ENCODE measurements around the gene AGPAT3. TPM values are rescaled to one million over a fixed set of nuclear protein-coding genes. Genes with fewer than 3 reads are reported as not detected.

The AGPAT3 gene
- total RNA-seq, 1 donor from 2014 or later, result 50.5 TPM

GRCh38 chr21:43889069-43889468 lies 24.0 kb downstream of the AGPAT3 start:
- Mint-ChIP-seq H3K4me1 (ENCODE audit: low read depth) (peaks cover 18% of the 10 kb centered on the region), H3K36me3 (ENCODE audit: insufficient read depth) (peaks cover 17% of the 10 kb centered on the region), H3K27me3 (no peaks in the 10 kb centered on the region), H3K9me3 (ENCODE audit: low read depth) (peaks cover 3% of the 10 kb centered on the region), H3K27ac (no peak overlapping the region), H3K4me3 (ENCODE audit: low read depth) (no peak overlapping the region)
- TF ChIP-seq, protein P1, sequence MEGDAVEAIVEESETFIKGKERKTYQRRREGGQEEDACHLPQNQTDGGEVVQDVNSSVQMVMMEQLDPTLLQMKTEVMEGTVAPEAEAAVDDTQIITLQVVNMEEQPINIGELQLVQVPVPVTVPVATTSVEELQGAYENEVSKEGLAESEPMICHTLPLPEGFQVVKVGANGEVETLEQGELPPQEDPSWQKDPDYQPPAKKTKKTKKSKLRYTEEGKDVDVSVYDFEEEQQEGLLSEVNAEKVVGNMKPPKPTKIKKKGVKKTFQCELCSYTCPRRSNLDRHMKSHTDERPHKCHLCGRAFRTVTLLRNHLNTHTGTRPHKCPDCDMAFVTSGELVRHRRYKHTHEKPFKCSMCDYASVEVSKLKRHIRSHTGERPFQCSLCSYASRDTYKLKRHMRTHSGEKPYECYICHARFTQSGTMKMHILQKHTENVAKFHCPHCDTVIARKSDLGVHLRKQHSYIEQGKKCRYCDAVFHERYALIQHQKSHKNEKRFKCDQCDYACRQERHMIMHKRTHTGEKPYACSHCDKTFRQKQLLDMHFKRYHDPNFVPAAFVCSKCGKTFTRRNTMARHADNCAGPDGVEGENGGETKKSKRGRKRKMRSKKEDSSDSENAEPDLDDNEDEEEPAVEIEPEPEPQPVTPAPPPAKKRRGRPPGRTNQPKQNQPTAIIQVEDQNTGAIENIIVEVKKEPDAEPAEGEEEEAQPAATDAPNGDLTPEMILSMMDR (IDR thresholded peaks at IDR 0.05; ENCODE audit: unreplicated experiment), result no peak
- no peak for DNase-seq (ENCODE audit: low spot score, unreplicated experiment)

GRCh38 chr21:43890042-43890441 lies 25.0 kb downstream of the AGPAT3 start:
- Mint-ChIP-seq H3K4me1 (ENCODE audit: low read depth) (peaks cover 15% of the 10 kb centered on the region), H3K4me3 (ENCODE audit: low read depth) (no peak overlapping the region), H3K36me3 (ENCODE audit: insufficient read depth) (peaks cover 17% of the 10 kb centered on the region), H3K9me3 (ENCODE audit: low read depth) (peaks cover 3% of the 10 kb centered on the region), H3K27ac (no peak overlapping the region), H3K27me3 (no peaks in the 10 kb centered on the region)
- TF ChIP-seq, protein P1 (IDR thresholded peaks at IDR 0.05; ENCODE audit: unreplicated experiment), result no peak
- no peak for DNase-seq (ENCODE audit: low spot score, unreplicated experiment)

- peaks cover 13% of the 10 kb centered on the region for H3K4me1 Mint-ChIP-seq (ENCODE audit: low read depth)
- no peak for DNase-seq (ENCODE audit: low spot score, unreplicated experiment)
- no peak overlapping the region for H3K4me3 Mint-ChIP-seq (ENCODE audit: low read depth)
- H3K27me3 Mint-ChIP-seq, result no peaks in the 10 kb centered on the region
- H3K27ac Mint-ChIP-seq, result no peak overlapping the region
- peaks cover 3% of the 10 kb centered on the region for H3K9me3 Mint-ChIP-seq (ENCODE audit: low read depth)
- TF ChIP-seq, protein P1 (IDR thresholded peaks at IDR 0.05; ENCODE audit: unreplicated experiment), result no peak
- H3K36me3 Mint-ChIP-seq (ENCODE audit: insufficient read depth), result peaks cover 17% of the 10 kb centered on the region
Measured at GRCh38 chr21:43892334-43892733, 27.3 kb downstream of the AGPAT3 start.

- TF ChIP-seq, protein P1 (IDR thresholded peaks at IDR 0.05; ENCODE audit: unreplicated experiment), result no peak
- no peak overlapping the region for H3K4me3 Mint-ChIP-seq (ENCODE audit: low read depth)
- no peaks in the 10 kb centered on the region for H3K27me3 Mint-ChIP-seq
- H3K27ac Mint-ChIP-seq, result no peak overlapping the region
- peaks cover 20% of the 10 kb centered on the region for H3K36me3 Mint-ChIP-seq (ENCODE audit: insufficient read depth)
- peaks cover 13% of the 10 kb centered on the region for H3K4me1 Mint-ChIP-seq (ENCODE audit: low read depth)
- peaks cover 4% of the 10 kb centered on the region for H3K9me3 Mint-ChIP-seq (ENCODE audit: low read depth)
- DNase-seq (ENCODE audit: low spot score, unreplicated experiment), result no peak
Measured at GRCh38 chr21:43892984-43893535, 28.0 kb downstream of the AGPAT3 start.

- H3K4me3 Mint-ChIP-seq (ENCODE audit: low read depth), result no peak overlapping the region
- peaks cover 13% of the 10 kb centered on the region for H3K4me1 Mint-ChIP-seq (ENCODE audit: low read depth)
- H3K9me3 Mint-ChIP-seq (ENCODE audit: low read depth), result peaks cover 7% of the 10 kb centered on the region
- no peaks in the 10 kb centered on the region for H3K27me3 Mint-ChIP-seq
- TF ChIP-seq, protein P1 (IDR thresholded peaks at IDR 0.05; ENCODE audit: unreplicated experiment), result no peak
- no peak overlapping the region for H3K27ac Mint-ChIP-seq
- DNase-seq (ENCODE audit: low spot score, unreplicated experiment), result no peak
- H3K36me3 Mint-ChIP-seq (ENCODE audit: insufficient read depth), result peaks cover 23% of the 10 kb centered on the region
Measured at GRCh38 chr21:43893536-43894205, 28.6 kb downstream of the AGPAT3 start.
